IPS-NIHi7 (cell line): ENCODE results near the gene NTN1.
"Not testable (repeated sequence)": the region's sequence is repeated elsewhere in the genome, so short reads cannot be mapped to it uniquely, and the experiment has no call there.

Source experiments
- DNase-seq: peaks from one replicate; pipeline ENCODE4 v3.0.0; 2012; ENCODE audit warnings: mixed read lengths; ENCODE audit errors: extremely low spot score

The NTN1 gene

GRCh38 chr17:9021158-9021991 lies at the start of gene NTN1:
Gene NTN1 (plus strand): TSS chr17:9021510. CDS start chr17:9022374, 864 bp downstream.
- peak; percentile 65 for DNase-seq

- DNase-seq, result no peak
Measured at GRCh38 chr17:8975091-8975725, 46.1 kb upstream of the NTN1 start.

DNA sequence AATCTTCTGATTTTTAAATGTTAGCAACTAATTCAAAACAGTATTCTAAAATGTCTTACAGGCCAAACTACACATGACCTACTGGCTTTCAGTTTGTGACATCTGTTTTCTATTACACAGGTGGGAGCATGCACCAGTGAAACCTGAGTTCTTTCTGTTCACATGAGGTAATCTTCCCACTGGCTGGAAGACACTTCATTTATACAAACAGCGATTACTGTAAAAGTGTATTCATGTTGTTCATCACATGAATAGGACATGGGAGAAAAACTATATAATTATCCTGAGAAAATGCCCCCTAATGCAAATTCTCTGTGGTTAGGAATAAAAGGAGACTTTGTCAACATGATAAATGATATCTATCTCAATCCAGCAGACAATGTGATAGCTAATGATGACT lies 44.7 kb upstream of the NTN1 start:
- no peak for DNase-seq

DNA sequence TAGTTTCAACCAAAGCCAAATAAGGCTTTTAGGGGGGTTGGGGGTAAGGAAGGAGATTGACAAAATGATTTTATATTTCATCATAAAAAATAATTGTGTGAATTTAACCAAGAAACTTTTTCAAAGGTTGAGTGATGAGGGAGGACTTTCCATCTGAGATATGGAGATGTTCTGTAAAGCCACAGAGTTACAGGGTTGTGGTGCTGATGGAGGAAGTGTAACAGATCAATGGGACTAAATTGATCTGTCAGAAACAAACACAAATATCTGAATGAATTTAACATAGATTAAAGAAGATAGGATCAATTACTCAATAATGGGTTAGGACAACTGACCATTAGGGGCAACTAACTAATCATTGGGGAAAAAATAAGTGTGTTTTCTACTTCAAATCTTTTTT lies 41.6 kb upstream of the NTN1 start:
- no peak for DNase-seq

DNA sequence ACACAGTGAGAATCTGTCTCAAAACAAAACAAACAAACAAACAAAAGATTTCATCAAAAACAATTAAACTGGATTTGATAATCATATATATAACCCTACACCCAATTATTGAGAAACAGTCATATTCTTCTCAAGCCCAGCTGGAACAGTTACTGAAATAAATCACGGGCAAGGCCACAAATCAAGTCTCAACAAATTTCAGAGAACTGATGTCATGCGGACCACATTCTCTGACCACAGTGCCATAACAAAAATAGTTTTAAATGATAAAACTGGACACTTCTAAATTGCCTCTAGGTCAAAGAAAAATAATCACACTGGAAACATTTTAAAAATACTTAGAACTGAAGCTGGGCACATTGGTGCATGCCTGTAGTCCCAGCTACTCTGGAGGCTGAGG lies 39.9 kb upstream of the NTN1 start:
- DNase-seq, result no peak

- DNase-seq, result not testable (repeated sequence)
Measured at GRCh38 chr17:8984225-8984624, 37.1 kb upstream of the NTN1 start.

DNA sequence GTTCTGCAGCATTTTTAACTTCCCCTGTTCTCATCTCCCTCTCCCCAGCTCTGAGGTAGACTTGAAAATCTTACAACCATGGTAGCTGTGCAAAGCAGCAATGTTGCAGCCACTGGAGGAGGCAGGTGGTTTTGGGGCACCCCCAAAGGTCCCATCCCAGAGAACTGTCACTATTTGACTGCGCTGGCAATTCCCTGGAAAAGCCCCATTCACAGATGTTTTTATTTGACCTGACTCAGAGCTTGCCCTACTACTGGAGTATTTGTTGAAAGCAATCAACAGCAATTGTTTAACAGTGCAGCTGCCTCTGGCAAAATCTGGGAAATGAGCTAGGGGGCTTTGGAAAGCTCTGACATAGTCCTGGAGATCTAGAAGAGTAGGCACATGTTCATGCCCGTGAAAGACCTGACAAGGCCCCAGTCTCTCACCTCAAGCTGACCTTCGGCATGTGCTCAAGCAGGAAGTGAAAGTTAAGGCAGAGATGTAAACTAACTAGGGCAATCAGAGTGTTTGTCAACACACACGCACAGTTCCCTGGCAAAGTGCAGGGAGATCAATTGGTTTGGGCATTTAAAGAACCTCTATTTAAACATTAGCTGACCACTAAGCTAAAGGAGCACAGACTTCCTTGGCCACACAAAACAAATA lies 36.1 kb upstream of the NTN1 start:
- DNase-seq, result no peak

- no peak for DNase-seq
Measured at GRCh38 chr17:8986295-8986694, 35.0 kb upstream of the NTN1 start.

GRCh38 chr17:8988263-8988935 lies 32.9 kb upstream of the NTN1 start:
- not testable (repeated sequence) for DNase-seq

GRCh38 chr17:8991514-8992285 lies 29.6 kb upstream of the NTN1 start:
- DNase-seq, result peak; percentile 79

DNA sequence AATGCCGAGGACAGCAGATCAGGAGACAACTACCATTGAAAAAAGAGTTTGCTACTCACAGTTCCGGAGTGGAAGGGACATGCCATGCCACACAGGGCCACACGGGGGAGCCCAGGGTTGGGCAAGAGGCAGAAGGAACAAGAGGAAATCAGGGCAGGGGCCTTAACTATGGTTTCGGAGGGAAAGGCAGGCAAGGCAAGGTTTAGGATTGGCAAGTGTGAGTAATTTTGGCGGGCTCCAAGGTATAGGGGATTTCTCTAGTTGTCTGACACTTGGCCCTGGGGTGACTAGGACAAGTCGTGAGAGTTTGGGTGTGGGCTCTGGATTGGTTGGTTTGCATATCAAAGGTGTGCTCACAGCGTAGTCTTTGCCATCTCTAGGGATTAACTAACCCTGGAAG lies 27.0 kb upstream of the NTN1 start:
- peak; percentile 78 for DNase-seq

DNA sequence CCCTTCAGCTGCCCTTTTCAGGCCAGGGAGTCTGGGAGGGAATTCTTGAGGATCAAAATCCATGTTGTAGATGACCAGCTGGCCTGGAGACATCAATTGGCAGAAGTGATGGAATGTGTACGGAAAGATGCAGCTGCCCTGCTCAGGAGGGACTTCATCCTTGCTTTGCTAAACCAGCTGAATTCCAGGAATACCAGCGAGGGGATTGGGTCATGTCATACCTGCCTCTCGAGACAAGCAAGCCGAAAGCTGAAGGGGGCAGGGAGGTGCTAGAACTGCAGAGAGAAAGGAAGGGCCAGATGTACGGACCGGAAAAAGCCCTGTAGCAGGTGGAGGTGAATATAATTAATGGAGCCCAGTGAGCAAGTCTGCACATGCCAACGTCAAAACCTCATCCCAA lies 25.6 kb upstream of the NTN1 start:
- DNase-seq, result peak; percentile 39

GRCh38 chr17:8997994-8998628 lies 23.2 kb upstream of the NTN1 start:
- DNase-seq, result peak; percentile 83

- DNase-seq, result no peak
Measured at GRCh38 chr17:9001559-9001958, 19.8 kb upstream of the NTN1 start.

DNA sequence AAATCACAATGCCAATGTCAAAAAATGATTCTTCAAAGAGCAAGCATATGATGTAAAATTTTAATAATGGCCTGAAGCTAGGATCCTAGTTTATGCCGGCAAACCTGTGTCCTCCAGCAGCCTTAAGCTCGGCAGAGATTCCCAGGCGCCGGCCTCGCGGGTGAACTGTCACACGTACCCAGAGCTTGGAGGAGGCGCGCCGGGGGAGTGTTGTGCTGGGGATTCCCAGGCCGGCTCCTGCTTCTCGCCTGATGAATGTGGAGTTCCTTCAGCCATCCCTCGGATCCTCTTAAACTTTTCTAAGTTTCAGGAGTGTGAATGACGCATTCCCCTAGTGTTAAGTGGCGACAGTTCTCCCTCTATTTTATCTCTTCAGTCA lies 19.1 kb upstream of the NTN1 start:
- no peak for DNase-seq

GRCh38 chr17:9002606-9003354 lies 18.5 kb upstream of the NTN1 start:
- DNase-seq, result peak; percentile 65

- peak; percentile 41 for DNase-seq
Measured at GRCh38 chr17:9003355-9004131, 17.8 kb upstream of the NTN1 start.

DNA sequence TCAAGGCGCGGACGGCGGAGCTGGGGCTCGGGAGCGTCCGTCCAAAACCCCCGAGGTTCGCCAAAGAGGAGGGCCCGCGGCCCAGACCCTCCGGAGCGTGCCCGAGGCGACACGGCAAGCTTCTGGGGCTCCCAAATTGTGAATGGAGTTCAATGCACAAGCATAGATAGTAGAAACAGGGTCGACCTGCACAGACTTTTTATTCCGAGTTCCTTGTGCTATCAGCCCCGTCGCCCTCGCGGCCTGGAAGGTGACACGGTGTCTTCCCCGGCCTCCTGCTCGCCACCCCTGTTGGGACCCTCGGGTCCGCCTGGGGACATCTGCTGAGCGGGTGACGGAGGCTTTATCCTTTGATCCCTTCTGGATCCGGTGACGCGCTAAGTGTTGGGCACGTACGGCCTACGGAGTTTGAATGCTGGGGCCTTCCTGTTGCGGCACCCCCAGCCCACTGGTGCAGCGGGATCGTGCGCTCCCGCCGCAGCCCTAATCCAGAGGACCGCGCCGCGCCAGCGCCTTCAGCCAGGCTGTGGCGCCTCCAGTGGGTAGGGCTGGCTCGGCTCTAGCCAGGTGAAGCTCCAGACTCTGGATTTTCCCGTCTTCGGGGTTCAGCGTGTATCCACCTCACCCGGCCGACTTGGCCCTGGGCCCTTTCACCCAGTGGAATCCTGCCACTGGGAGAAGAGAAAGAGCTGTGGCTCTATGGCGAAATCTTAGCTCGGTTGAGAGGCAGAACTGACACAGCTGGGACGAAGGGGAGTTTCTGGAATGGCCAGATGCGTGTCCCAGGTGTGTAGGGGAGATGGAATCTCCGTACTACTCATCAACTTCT lies 17.0 kb upstream of the NTN1 start:
- peak; percentile 57 for DNase-seq

- DNase-seq, result no peak
Measured at GRCh38 chr17:9004961-9005285, 16.4 kb upstream of the NTN1 start.
